Stromal cell of bone marrow (primary cell): Measurements from ENCODE around the gene RGS11.

Experiments
- DNase-seq: peaks from one replicate; pipeline ENCODE4 v3.0.0-alpha.2; 2012; ENCODE audit warnings: low read depth

The RGS11 gene

DNA sequence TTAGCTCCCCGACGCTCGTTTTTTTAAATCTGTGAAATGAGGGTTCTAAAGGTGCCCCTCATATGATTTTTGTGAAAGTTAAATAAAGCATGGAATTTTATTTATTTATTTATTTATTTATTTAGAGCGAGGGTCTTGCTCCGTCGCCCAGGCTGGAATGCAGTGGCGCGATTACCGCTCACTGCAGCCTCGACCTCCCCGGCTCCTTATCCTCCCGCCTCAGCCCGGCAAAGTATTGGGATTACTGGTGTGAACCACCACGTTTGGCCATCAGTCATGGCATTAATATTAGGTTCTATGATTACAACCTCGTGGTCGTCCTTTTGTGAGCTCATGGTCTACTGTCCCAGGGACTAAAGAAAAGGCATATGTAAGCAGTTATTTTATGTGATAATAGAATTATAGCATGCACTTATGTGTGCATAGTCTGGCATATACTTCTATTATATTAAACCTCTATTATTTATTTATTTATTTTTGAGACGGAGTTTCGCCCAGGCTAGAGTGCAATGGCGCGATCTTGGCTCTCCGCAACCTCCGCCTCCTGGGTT is 45.9 kb downstream of the RGS11 start:
- no peak for DNase-seq

- DNase-seq, result peak; percentile 74
Measured at GRCh38 chr16:228852-229730, 46.7 kb downstream of the RGS11 start, which contains the start of gene LUC7L. Gene LUC7L (minus strand): TSS chr16:229449. CDS start chr16:229339, 110 bp downstream.

DNA sequence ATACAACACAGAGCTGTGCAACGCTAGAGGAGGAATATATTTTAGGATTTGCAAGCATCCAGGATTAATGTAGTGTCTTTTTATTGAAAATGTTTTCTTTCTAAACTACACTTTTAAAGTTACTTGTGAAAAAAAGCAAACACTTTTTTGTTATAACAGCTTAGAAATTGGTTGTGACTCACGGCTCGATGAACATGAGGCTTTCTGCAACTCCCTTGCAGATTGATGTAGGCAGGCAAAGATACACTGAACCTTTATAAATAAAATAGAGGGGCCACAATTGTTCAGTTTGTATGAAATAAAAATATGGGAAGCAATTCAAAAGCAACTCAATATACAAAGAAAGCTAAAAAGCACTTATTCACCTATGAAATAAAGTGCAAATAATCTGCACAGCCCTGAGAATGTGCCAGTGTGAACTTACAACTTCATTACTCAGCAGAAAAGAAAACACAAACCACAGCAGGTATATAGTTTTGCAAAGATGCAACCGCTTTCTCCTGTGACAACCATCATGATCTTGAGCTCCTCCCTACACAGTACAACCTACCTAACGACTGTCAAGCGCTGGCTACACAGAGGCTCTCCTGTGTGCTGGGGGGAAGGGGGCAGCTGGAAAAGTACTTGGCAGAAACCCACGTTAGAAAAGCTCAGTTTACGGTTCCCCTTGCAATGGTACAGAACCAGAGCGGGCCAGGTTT is 47.4 kb downstream of the RGS11 start:
- DNase-seq, result no peak

DNA sequence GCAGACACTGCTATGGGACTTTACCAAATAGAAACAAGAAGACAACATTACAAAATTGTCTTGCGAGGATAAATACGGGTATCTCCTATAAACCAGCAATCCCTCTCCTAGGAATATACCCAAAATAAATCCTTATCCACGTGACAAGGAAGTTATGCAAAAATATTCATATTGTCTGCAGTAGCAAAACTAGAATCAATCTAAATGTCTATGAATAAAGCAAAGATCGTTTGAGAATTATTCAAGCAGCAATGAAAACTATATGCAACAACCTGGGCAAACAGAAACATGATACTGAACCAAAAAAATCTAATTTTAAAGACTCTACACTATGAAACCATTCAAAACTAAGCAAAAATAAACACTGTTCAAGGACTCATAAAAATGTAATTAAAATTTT is 55.7 kb downstream of the RGS11 start:
- no peak for DNase-seq
